ENCODE data around the gene ODF2.

ODF2 gene

GRCh38 chr9:128528445-128529160 is 72.8 kb downstream of the ODF2 start:
- no peak for DNase-seq (ENCODE audit: low read depth)

GRCh38 chr9:128529191-128529590 is 73.4 kb downstream of the ODF2 start:
- no peak for DNase-seq (ENCODE audit: low read depth)

DNA sequence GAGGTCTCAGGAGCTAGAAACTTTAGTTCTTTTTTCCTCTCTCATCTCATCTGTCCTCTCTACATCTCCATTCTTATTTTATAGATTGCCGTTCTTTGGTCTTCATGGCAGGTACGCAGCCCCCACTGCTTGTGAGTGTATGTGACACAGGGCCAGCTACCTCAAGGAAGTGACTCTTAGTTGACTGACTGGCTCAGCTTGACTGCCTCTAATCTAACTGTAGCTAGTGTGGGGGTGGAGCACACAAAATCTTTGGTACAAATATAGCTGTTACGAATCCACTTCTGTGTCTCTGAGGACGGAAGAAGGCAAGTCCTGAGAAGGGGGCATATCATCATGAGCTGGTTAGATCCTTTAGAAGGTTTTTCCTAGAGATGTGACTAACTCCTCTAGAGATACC is 76.8 kb downstream of the ODF2 start:
- DNase-seq (ENCODE audit: low read depth), result no peak

DNA sequence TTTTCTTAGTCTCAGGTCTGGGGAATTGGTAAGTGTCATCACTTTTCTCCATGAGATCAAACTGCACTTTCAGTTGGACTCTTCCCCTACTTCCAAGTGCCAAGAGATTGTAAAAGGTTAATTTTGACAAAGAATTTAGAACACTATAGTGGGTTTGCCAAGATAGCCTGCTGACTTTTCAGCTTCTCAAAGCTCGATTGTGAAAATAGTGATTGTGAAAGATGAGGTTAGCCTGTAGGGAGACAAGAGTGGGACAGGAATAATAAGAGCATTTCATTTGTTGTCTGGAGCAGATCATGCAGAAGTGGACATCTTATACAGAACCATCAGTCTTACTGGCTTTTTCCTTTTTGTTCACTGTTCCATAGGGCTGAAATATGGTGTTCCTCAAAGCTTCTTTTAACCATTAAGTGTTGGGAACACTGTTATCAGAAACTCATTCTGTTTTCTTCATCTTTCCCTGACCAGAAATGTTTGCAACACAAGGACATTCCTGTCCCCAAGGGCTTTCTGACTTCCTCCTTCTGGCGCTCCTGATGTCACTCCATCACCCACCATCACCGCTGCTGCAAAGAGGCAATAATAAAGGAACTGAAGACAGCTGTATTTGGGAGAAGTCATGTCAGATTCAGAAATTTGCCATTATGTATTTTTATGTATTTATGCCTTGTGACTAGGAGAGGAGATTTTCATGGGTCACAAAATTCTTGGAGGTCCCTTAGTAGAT is 85.0 kb downstream of the ODF2 start:
- no peak for DNase-seq (ENCODE audit: low read depth)

DNA sequence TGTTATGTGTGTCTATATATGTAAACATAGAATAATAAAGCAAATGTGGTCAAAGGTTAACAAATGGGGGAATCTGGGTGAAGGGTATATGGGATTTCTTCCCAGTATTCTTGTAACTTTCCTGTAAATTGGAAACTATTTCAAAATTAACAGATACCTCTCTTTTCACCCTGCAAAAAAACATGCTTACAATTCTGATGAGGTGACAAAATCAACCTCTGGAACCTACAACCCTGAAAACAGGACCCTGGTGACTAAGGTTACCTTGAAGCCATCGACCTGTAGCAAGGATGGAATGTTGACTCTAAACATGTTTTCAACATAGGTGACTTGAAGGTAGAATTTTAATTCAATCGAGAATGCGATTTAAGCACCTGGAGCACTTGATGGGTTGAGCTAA is 90.7 kb downstream of the ODF2 start:
- no peak for DNase-seq (ENCODE audit: low read depth)

DNA sequence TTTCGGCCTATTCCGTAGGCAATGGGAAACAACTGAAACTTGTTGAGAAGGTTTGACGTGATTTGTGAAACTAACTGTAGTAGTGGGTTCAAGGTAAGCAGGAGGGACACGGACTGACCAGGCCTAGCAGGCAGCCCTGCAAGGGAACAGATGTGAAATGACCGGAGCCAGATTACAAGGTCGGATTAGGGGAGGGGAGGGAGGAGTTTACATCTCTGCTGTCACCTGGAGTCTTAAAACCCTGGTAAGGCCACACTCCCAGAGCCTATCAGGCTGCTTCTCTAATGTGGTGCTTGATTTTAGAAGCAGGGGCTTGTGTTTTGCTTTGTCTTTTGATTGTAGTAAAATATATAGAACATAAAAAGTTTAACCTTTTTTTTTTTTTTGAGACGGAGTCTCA is 93.1 kb downstream of the ODF2 start:
- no peak for DNase-seq (ENCODE audit: low read depth)

DNA sequence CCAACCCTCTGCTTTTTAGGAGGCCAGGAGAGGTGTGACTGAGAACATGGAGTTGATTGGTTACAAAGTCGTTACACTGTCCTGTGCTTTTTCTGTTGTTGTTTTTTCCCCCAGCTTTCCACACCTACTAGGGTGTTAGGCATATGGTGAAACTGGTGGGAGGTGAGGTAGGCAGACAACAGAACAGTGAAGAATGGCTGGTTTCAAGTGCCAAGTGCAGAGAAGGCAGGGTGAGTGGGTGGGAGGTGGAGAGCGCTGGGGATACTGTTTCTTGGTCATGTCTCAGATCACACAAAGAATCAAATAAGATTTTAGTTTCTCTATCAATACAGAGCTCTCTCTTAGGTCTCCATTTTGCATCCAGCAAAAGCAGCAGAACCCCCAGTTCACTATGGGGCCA is 94.4 kb downstream of the ODF2 start:
- no peak for DNase-seq (ENCODE audit: low read depth)
